Naive thymus-derived CD4-positive, alpha-beta T cell (primary cell): ENCODE results near the gene OTOA. TPM values are rescaled to one million over a fixed set of nuclear protein-coding genes. Genes with fewer than 3 reads are reported as not detected.
"Not testable (repeated sequence)": the region's sequence is repeated elsewhere in the genome, so short reads cannot be mapped to it uniquely, and the experiment has no call there.

Experiments
- ATAC-seq: fragments of 150-1000 bp; cut with Tn5 transposase; 2 replicates; pipeline ENCODE4 v1.10.0; 2021; ENCODE audit warnings: mild to moderate bottlenecking, moderate library complexity
- CTCF ChIA-PET: fragments of 350-600 bp; sonication (Branson Sonifier 250); formaldehyde crosslinking; loops from one replicate; lab custom pipeline; 2021; ENCODE audit warnings: antibody characterized with exemption; lab: Charles Lee
- POLR2A ChIA-PET: fragments of 350-600 bp; sonication (Branson Sonifier 250); formaldehyde crosslinking; loops from one replicate; lab custom pipeline; 2021; ENCODE audit warnings: antibody characterized with exemption, inconsistent platforms; lab: Charles Lee
- DNase-seq, 9 donors: peaks; one replicate each; pipeline versions ENCODE4 v3.0.0 to v3.0.0-alpha.2; 2020 to 2022; ENCODE audit warnings: mixed read lengths in 1 of 9
- H3K27ac ChIP-seq: one replicate; pipeline ENCODE4 v1.7.0; 2013; ENCODE audit warnings: mild to moderate bottlenecking, low read depth, low read length, moderate library complexity
- H3K27me3 ChIP-seq, 2 donors: one replicate each; pipeline ENCODE4 v1.7.0; 2013; ENCODE audit warnings: low read length in 2 of 2, mild to moderate bottlenecking in 2 of 2, moderate library complexity in 2 of 2; ENCODE audit not compliant: control insufficient read depth in 2 of 2, insufficient read depth in 2 of 2
- H3K36me3 ChIP-seq, 3 experiments: 1 replicate in 2 of 3; 2 replicates in 1 of 3; pipeline ENCODE4 v1.7.0; 2013; ENCODE audit warnings: low read length in 3 of 3, mild to moderate bottlenecking in 3 of 3, moderate library complexity in 1 of 3; ENCODE audit not compliant: insufficient read depth in 3 of 3, control insufficient read depth in 2 of 3
- H3K4me1 ChIP-seq, 2 donors: one replicate each; pipeline ENCODE4 v1.7.0; 2013; ENCODE audit warnings: low read length in 2 of 2, mild to moderate bottlenecking in 2 of 2, moderate library complexity in 1 of 2; ENCODE audit not compliant: control insufficient read depth in 2 of 2, insufficient read depth in 2 of 2
- H3K4me3 ChIP-seq: 2 replicates; pipeline ENCODE4 v1.7.0; 2013; ENCODE audit warnings: mild to moderate bottlenecking, low read length
- H3K9me3 ChIP-seq, 3 experiments: 1 replicate in 2 of 3; 2 replicates in 1 of 3; pipeline ENCODE4 v1.7.0; 2013; ENCODE audit warnings: low read length in 3 of 3; ENCODE audit not compliant: control insufficient read depth in 2 of 3
- H3K27ac Mint-ChIP-seq, 9 donors: one replicate each; pipeline ENCODE4 v1.8.0; 2020 to 2022; ENCODE audit warnings: mixed read lengths in 9 of 9, mild to moderate bottlenecking in 8 of 9, moderate library complexity in 5 of 9, inconsistent platforms in 2 of 9
- H3K27me3 Mint-ChIP-seq, 5 donors: one replicate each; pipeline ENCODE4 v1.8.0; 2021 to 2022; ENCODE audit warnings: mixed read lengths in 5 of 5, mild to moderate bottlenecking in 1 of 5
- H3K36me3 Mint-ChIP-seq, 5 donors: one replicate each; pipeline ENCODE4 v1.8.0; 2020 to 2022; ENCODE audit warnings: mixed read lengths in 5 of 5, mild to moderate bottlenecking in 3 of 5, inconsistent platforms in 1 of 5
- H3K4me1 Mint-ChIP-seq, 7 donors: one replicate each; pipeline ENCODE4 v1.8.0; 2020 to 2022; ENCODE audit warnings: mixed read lengths in 7 of 7, mild to moderate bottlenecking in 3 of 7, inconsistent platforms in 1 of 7
- H3K4me3 Mint-ChIP-seq, 10 donors: one replicate each; pipeline ENCODE4 v1.8.0; 2020 to 2022; ENCODE audit warnings: mild to moderate bottlenecking in 10 of 10, mixed read lengths in 10 of 10, moderate library complexity in 6 of 10, inconsistent platforms in 2 of 10
- H3K9me3 Mint-ChIP-seq, 11 donors: one replicate each; pipeline ENCODE4 v1.8.0; 2020 to 2022; ENCODE audit warnings: mixed read lengths in 11 of 11, mild to moderate bottlenecking in 4 of 11, inconsistent platforms in 1 of 11, moderate library complexity in 1 of 11
- intact Hi-C, 2 donors: fragments of 100-400 bp; cut with micrococcal nuclease; formaldehyde crosslinking; loops; one replicate each; pipeline ENCODE4 v1.15.1; 2023
- polyA plus RNA-seq, 2 donors: library from polyadenylated mRNA; unstranded; fragments of 300-500 nt; fragmentation: Illumina TruSeq; gene quantifications; one replicate each; pipeline ENCODE4 v1.2.3, GENCODE V29; 2021
- total RNA-seq, 6 experiments: library from RNA in 5 of 6; stranded (reverse) in 5 of 6; gene quantifications; 1 replicate in 5 of 6; 2 replicates in 1 of 6; pipeline ENCODE4 v1.2.3 and lab custom pipeline; 2021 to 2026

The OTOA gene
- total and polyA plus RNA-seq, 7 experiments from 2014 or later = 0.04 to 0.17 (median 0.11) TPM; not detected in 2

GRCh38 chr16:21673469-21673868 lies 9.7 kb downstream of the OTOA start:
- ChIA-PET CTCF (no interaction called here), POLR2A (interaction anchor here (1.0 kb wide), 1 partner anchor 12 kb away, joined by 4 read pairs; no protein-coding TSS in a partner anchor)
- H3K27ac Mint-ChIP-seq = no peak overlapping the region
- H3K27ac ChIP-seq = no peak overlapping the region
- H3K36me3 Mint-ChIP-seq = peaks cover 0 to 8% (median 0%) of the 10 kb centered on the region in 5 donors
- no peaks in the 10 kb centered on the region for H3K4me1 ChIP-seq
- no peaks in the 10 kb centered on the region for H3K27me3 ChIP-seq
- ATAC-seq (no peak), DNase-seq (no peak)
- peaks cover 0 to 22% (median 5%) of the 10 kb centered on the region in 11 donors for H3K9me3 Mint-ChIP-seq
- no peak overlapping the region for H3K4me3 Mint-ChIP-seq
- H3K36me3 ChIP-seq = no peaks in the 10 kb centered on the region
- peaks cover 0 to 4% (median 0%) of the 10 kb centered on the region in 7 donors for H3K4me1 Mint-ChIP-seq
- intact Hi-C loops = no loop called here
- no peaks in the 10 kb centered on the region for H3K9me3 ChIP-seq
- peaks cover 0 to 34% (median 4%) of the 10 kb centered on the region in 5 donors for H3K27me3 Mint-ChIP-seq
- no peak overlapping the region for H3K4me3 ChIP-seq

- Mint-ChIP-seq H3K9me3 (peaks cover 0 to 22% (median 5%) of the 10 kb centered on the region in 11 donors), H3K27me3 (peaks cover 0 to 40% (median 4%) of the 10 kb centered on the region in 5 donors)
- DNase-seq, H3K9me3 ChIP-seq, H3K27ac ChIP-seq, ATAC-seq, H3K4me3 Mint-ChIP-seq, H3K27me3 ChIP-seq, H3K4me3 ChIP-seq, H3K4me1 ChIP-seq, H3K36me3 ChIP-seq, CTCF ChIA-PET, H3K4me1 Mint-ChIP-seq, H3K36me3 Mint-ChIP-seq, intact Hi-C loops, H3K27ac Mint-ChIP-seq: not testable (repeated sequence)
- POLR2A ChIA-PET = interaction anchor here (0.7 to 1.0 kb wide), 2 partner anchors 13 to 1305 kb away, joined by 3 to 4 read pairs; no protein-coding TSS in a partner anchor
Measured at GRCh38 chr16:21674456-21674855, 10.7 kb downstream of the OTOA start.

GRCh38 chr16:21680714-21681113 lies 16.9 kb downstream of the OTOA start:
- H3K27me3 ChIP-seq, H3K36me3 ChIP-seq, H3K4me1 ChIP-seq, H3K4me3 ChIP-seq, DNase-seq, ATAC-seq, intact Hi-C loops, H3K4me3 Mint-ChIP-seq, H3K27ac ChIP-seq, H3K36me3 Mint-ChIP-seq, H3K4me1 Mint-ChIP-seq, POLR2A ChIA-PET, H3K9me3 ChIP-seq, H3K27ac Mint-ChIP-seq: not testable (repeated sequence)
- peaks cover 0 to 11% (median 0%) of the 10 kb centered on the region in 11 donors for H3K9me3 Mint-ChIP-seq
- CTCF ChIA-PET = interaction anchor here (0.7 to 1.4 kb wide), 3 partner anchors 18 to 23 kb away, joined by 3 read pairs; no protein-coding TSS in a partner anchor
- H3K27me3 Mint-ChIP-seq = peaks cover 0 to 25% (median 6%) of the 10 kb centered on the region in 5 donors

GRCh38 chr16:21683184-21683583 lies 19.4 kb downstream of the OTOA start:
- no peak overlapping the region for H3K27ac Mint-ChIP-seq
- ATAC-seq = no peak
- Histone ChIP-seq H3K27me3 (no peaks in the 10 kb centered on the region), H3K4me1 (no peaks in the 10 kb centered on the region), H3K27ac (no peak overlapping the region), H3K36me3 (no peaks in the 10 kb centered on the region), H3K9me3 (no peaks in the 10 kb centered on the region), H3K4me3 (no peak overlapping the region)
- H3K4me3 Mint-ChIP-seq = no peak overlapping the region
- peaks cover 0 to 15% (median 6%) of the 10 kb centered on the region in 5 donors for H3K27me3 Mint-ChIP-seq
- H3K9me3 Mint-ChIP-seq = no peaks in the 10 kb centered on the region
- ChIA-PET POLR2A (no interaction called here), CTCF (interaction anchor here (1.0 kb wide), 1 partner anchor 26 kb away, joined by 5 read pairs; no protein-coding TSS in a partner anchor)
- H3K4me1 Mint-ChIP-seq = peaks cover 0 to 2% (median 0%) of the 10 kb centered on the region in 7 donors
- intact Hi-C loops = no loop called here
- no peak for DNase-seq
- no peaks in the 10 kb centered on the region for H3K36me3 Mint-ChIP-seq

GRCh38 chr16:21684199-21684598 lies 20.4 kb downstream of the OTOA start:
- Mint-ChIP-seq H3K27ac (no peak overlapping the region), H3K27me3 (peaks cover 0 to 10% (median 6%) of the 10 kb centered on the region in 5 donors), H3K4me1 (peaks cover 0 to 2% (median 0%) of the 10 kb centered on the region in 7 donors), H3K36me3 (no peaks in the 10 kb centered on the region), H3K9me3 (peaks cover 0 to 8% (median 0%) of the 10 kb centered on the region in 11 donors), H3K4me3 (no peak overlapping the region)
- CTCF ChIA-PET = interaction anchor here (0.6 to 1.2 kb wide), 5 partner anchors 9 to 511 kb away, joined by 3 to 6 read pairs (median 3); no protein-coding TSS in a partner anchor
- intact Hi-C loops = no loop called here
- peak in 3 of 9 donors; percentile 13 to 22 (median 19) for DNase-seq
- POLR2A ChIA-PET = no interaction called here
- Histone ChIP-seq H3K36me3 (no peaks in the 10 kb centered on the region), H3K4me1 (no peaks in the 10 kb centered on the region), H3K4me3 (no peak overlapping the region), H3K27me3 (no peaks in the 10 kb centered on the region), H3K9me3 (no peaks in the 10 kb centered on the region), H3K27ac (no peak overlapping the region)
- ATAC-seq = no peak

GRCh38 chr16:21685034-21685455 lies 21.3 kb downstream of the OTOA start:
- Histone ChIP-seq H3K9me3 (no peaks in the 10 kb centered on the region), H3K27ac (no peak overlapping the region), H3K36me3 (no peaks in the 10 kb centered on the region), H3K4me3 (no peak overlapping the region), H3K4me1 (no peaks in the 10 kb centered on the region), H3K27me3 (no peaks in the 10 kb centered on the region)
- ChIA-PET CTCF (interaction anchor here (1.2 kb wide), 1 partner anchor 8 kb away, joined by 3 read pairs; no protein-coding TSS in a partner anchor), POLR2A (no interaction called here)
- peaks cover 0 to 2% (median 0%) of the 10 kb centered on the region in 7 donors for H3K4me1 Mint-ChIP-seq
- DNase-seq (no peak), ATAC-seq (no peak)
- peaks cover 0 to 8% (median 0%) of the 10 kb centered on the region in 11 donors for H3K9me3 Mint-ChIP-seq
- no peaks in the 10 kb centered on the region for H3K36me3 Mint-ChIP-seq
- no peak overlapping the region for H3K4me3 Mint-ChIP-seq
- peaks cover 0 to 12% (median 6%) of the 10 kb centered on the region in 5 donors for H3K27me3 Mint-ChIP-seq
- peak overlapping the region in 1 of 9 donors; percentile 45 for H3K27ac Mint-ChIP-seq
- intact Hi-C loops = no loop called here

GRCh38 chr16:21689107-21689506 lies 25.3 kb downstream of the OTOA start:
- H3K36me3 ChIP-seq = no peaks in the 10 kb centered on the region
- intact Hi-C loops = no loop called here
- Mint-ChIP-seq H3K9me3 (peaks cover 0 to 8% (median 0%) of the 10 kb centered on the region in 11 donors), H3K27ac (no peak overlapping the region), H3K36me3 (no peaks in the 10 kb centered on the region), H3K4me1 (peaks cover 0 to 2% (median 0%) of the 10 kb centered on the region in 7 donors), H3K27me3 (peaks cover 0 to 4% (median 0%) of the 10 kb centered on the region in 5 donors), H3K4me3 (no peak overlapping the region)
- no peak for ATAC-seq
- POLR2A ChIA-PET = no interaction called here
- no peaks in the 10 kb centered on the region for H3K4me1 ChIP-seq
- CTCF ChIA-PET = no interaction called here
- no peak overlapping the region for H3K27ac ChIP-seq
- no peak for DNase-seq
- H3K4me3 ChIP-seq = no peak overlapping the region
- no peaks in the 10 kb centered on the region for H3K27me3 ChIP-seq
- H3K9me3 ChIP-seq = no peaks in the 10 kb centered on the region
